Fibroblast of skin of back (primary cell): ENCODE results near the gene CPA2. TPM values are rescaled to one million over a fixed set of nuclear protein-coding genes. Genes with fewer than 3 reads are reported as not detected.
"Not testable (repeated sequence)": the region's sequence is repeated elsewhere in the genome, so short reads cannot be mapped to it uniquely, and the experiment has no call there.

ENCODE experiments used
- DNase-seq: peaks from one replicate; pipeline ENCODE4 v3.0.0-alpha.2; 2013
- polyA plus RNA-seq, 2 experiments: library from polyadenylated mRNA; unstranded; fragments of 120-200 nt; gene quantifications; one replicate each; pipeline ENCODE4 v1.2.1, GENCODE V29; 2013; ENCODE audit not compliant: insufficient read length in 2 of 2

CPA2 gene
- not detected for polyA plus RNA-seq (2013, experiment 1 of 2; ENCODE audit: insufficient read length)
- polyA plus RNA-seq (2013, experiment 2 of 2; ENCODE audit: insufficient read length), result not detected

GRCh38 chr7:130266258-130266960, at the start of gene CPA2:
Gene CPA2, plus strand, starts transcription at chr7:130266863. Its CDS starts 19 bp downstream, at chr7:130266882.
- DNase-seq, result no peak

GRCh38 chr7:130218806-130219620, 47.6 kb upstream of the CPA2 start:
- DNase-seq, result no peak

- DNase-seq, result no peak
Measured at GRCh38 chr7:130219871-130220270, 46.8 kb upstream of the CPA2 start.

- no peak for DNase-seq
Measured at GRCh38 chr7:130221746-130222145, 44.9 kb upstream of the CPA2 start.

- no peak for DNase-seq
Measured at GRCh38 chr7:130223646-130224045, 43.0 kb upstream of the CPA2 start.

GRCh38 chr7:130224210-130224609, 42.5 kb upstream of the CPA2 start:
- DNase-seq, result no peak

- not testable (repeated sequence) for DNase-seq
Measured at GRCh38 chr7:130224923-130225322, 41.7 kb upstream of the CPA2 start.

GRCh38 chr7:130226333-130226732, 40.3 kb upstream of the CPA2 start:
- no peak for DNase-seq

GRCh38 chr7:130227883-130228575, 38.6 kb upstream of the CPA2 start:
- no peak for DNase-seq

GRCh38 chr7:130228840-130229502, 37.7 kb upstream of the CPA2 start:
- DNase-seq, result no peak

- not testable (repeated sequence) for DNase-seq
Measured at GRCh38 chr7:130229981-130230380, 36.7 kb upstream of the CPA2 start.

- DNase-seq, result no peak
Measured at GRCh38 chr7:130231792-130232191, 34.9 kb upstream of the CPA2 start.

- no peak for DNase-seq
Measured at GRCh38 chr7:130232209-130232608, 34.5 kb upstream of the CPA2 start.

GRCh38 chr7:130234078-130234477, 32.6 kb upstream of the CPA2 start:
- DNase-seq, result no peak

GRCh38 chr7:130236361-130236760, 30.3 kb upstream of the CPA2 start:
- not testable (repeated sequence) for DNase-seq

- no peak for DNase-seq
Measured at GRCh38 chr7:130240240-130240639, 26.4 kb upstream of the CPA2 start.

GRCh38 chr7:130242198-130243014, 24.3 kb upstream of the CPA2 start:
- DNase-seq, result peak; percentile 54

GRCh38 chr7:130243486-130243885, 23.2 kb upstream of the CPA2 start:
- DNase-seq, result peak; percentile 3

- not testable (repeated sequence) for DNase-seq
Measured at GRCh38 chr7:130246491-130246890, 20.2 kb upstream of the CPA2 start.

GRCh38 chr7:130248842-130249241, 17.8 kb upstream of the CPA2 start:
- not testable (repeated sequence) for DNase-seq

- not testable (repeated sequence) for DNase-seq
Measured at GRCh38 chr7:130249626-130250025, 17.0 kb upstream of the CPA2 start.

GRCh38 chr7:130254555-130254954, 12.1 kb upstream of the CPA2 start:
- no peak for DNase-seq
